GM13977 (cell line): ENCODE results near the gene MFN2.

ENCODE experiments used
- DNase-seq: peaks from one replicate; pipeline ENCODE4 v3.0.0; 2012; ENCODE audit warnings: low spot score
- in situ Hi-C: fragments of 300-500 bp; cut with MboI; formaldehyde crosslinking; loops from one replicate; pipeline ENCODE4 v1.12.0; 2022; ENCODE audit warnings: low sequenced_read_pairs, low pct_unique_long_range_greater_than_20kb, mixed read lengths, inconsistent platforms; ENCODE audit not compliant: unreplicated experiment
- TF ChIP-seq, protein P1 (sequence below): IDR thresholded peaks from 2 replicates; pipeline ENCODE4 v1.5.1; 2012; ENCODE audit warnings: mild to moderate bottlenecking, control low read depth; ENCODE audit not compliant: insufficient read depth; ENCODE audit errors: extremely low read depth, missing control alignments

The MFN2 gene

DNA sequence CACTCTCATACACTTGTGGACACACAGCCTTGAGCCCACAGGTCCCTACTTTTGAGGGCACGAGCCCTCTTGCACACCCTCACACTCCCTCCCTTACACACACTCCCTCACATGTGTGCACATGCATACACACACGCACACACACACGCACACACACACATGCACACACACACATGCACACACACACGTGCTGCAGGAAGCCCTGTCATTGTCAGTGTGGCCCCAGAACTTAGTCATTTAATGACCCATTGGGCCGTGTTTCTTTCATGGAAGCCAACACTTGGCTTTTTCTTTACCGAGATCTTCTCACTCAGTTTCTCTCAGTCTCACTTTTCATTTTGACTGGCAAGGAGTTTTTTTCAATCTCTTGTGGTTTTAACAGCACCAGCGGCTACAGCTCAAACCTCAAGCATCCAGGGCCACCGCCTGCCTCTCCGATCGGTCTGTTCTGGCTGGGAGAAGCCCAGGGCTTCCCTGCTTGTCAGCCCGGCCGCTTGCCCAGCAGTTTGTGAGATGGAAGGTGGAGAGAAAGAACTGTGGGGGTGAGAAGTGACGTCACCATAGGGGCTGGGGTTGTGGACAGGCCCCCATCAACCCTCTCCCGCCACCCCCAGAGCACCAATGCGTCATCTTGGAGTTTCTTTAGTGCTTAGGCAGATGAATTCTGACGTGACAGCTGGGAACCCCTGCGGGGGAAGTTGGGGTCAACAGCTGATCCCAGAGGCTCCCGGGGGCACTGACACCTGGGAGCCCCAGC is 67.1 kb downstream of the MFN2 start:
- TF ChIP-seq, protein P1, sequence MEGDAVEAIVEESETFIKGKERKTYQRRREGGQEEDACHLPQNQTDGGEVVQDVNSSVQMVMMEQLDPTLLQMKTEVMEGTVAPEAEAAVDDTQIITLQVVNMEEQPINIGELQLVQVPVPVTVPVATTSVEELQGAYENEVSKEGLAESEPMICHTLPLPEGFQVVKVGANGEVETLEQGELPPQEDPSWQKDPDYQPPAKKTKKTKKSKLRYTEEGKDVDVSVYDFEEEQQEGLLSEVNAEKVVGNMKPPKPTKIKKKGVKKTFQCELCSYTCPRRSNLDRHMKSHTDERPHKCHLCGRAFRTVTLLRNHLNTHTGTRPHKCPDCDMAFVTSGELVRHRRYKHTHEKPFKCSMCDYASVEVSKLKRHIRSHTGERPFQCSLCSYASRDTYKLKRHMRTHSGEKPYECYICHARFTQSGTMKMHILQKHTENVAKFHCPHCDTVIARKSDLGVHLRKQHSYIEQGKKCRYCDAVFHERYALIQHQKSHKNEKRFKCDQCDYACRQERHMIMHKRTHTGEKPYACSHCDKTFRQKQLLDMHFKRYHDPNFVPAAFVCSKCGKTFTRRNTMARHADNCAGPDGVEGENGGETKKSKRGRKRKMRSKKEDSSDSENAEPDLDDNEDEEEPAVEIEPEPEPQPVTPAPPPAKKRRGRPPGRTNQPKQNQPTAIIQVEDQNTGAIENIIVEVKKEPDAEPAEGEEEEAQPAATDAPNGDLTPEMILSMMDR: no peak
- peak; percentile 77 for DNase-seq
- in situ Hi-C loops: no loop called here

DNA sequence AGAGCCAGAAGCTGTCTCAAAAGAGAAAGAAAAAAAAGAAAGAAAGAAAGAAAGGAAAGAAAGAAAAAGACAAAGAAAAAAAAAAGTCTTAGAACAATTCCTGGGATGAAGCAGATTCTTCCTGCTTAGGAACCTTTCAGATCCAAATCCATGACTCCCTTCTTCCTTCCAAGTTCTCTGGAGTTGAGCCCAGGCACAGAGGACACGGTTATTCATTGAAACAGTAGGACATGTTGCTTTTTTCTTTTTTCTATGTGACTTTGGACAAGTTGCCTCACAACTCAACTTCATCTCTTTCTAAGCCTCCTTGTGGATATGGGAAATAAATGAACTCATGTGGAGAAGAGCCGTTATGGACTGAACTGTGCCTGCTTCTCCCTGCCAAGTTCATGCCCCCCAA is 68.1 kb downstream of the MFN2 start:
- in situ Hi-C loops: no loop called here
- TF ChIP-seq, protein P1: no peak
- no peak for DNase-seq

- TF ChIP-seq, protein P1: no peak
- in situ Hi-C loops: no loop called here
- no peak for DNase-seq
Measured at GRCh38 chr1:12049616-12050015, 69.4 kb downstream of the MFN2 start.

DNA sequence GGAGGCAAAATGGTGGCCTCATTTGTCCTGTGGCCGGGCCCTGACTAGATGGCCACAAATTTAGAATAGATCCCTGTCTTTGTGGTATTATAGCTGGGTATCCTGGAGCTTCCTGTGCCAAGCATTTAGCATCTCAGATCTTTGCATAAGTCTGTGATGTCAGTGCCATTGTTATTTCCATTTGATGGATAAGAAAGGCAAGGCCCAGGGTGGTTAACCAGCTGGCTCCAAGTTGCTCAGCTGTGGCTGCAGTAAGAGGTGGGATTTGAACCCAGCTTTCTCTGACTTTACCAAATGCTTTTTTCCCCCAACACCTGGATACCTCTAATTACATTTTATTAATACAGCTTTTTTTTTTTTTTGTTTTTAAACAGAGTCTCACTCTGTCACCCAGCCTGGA is 71.1 kb downstream of the MFN2 start:
- no peak for DNase-seq
- in situ Hi-C loops: no loop called here
- TF ChIP-seq, protein P1: no peak

GRCh38 chr1:12052008-12052573 is 71.8 kb downstream of the MFN2 start:
- TF ChIP-seq, protein P1: peak; percentile 12
- peak; percentile 84 for DNase-seq
- in situ Hi-C loops: no loop called here

DNA sequence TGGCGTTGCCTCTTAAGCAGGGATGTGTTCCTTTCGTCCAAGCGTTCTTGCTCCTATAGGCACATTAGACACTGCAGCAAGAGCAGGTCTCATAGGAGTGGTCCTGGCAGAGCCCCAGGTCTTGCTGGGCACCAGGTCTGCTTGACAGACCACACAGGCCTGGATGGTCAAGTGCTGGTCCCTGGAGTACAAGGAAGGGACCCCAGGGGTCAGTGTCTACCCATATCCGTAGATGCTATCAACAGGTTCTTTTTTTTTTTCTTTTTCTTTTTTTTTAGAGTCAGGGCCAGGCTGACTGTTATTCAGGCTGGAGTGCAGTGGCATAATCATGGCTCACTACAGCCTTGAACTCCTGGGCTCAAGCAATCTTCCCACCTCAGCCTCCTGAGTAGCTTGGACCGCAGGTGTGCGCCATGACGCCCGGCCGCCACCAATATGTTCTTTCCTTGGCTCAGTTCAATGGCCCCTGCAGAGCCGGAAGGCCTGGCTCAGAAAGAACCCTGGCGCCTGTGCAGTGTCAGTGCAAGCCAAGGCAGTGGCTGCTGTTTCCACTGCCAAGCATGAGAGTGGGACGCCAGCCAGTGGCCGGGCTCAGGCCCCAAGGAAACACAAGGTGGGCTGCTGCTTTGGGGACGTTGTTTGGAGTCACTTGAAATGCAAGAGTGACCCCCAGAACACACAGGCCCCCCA is 72.9 kb downstream of the MFN2 start:
- DNase-seq: no peak
- TF ChIP-seq, protein P1: peak; percentile 27
- in situ Hi-C loops: no loop called here
